ENCODE results near the gene ANKRD10. TPM values are rescaled to one million over a fixed set of nuclear protein-coding genes. Genes with fewer than 3 reads are reported as not detected.
"Not testable (repeated sequence)": the region's sequence is repeated elsewhere in the genome, so short reads cannot be mapped to it uniquely, and the experiment has no call there.

ANKRD10 gene
- total RNA-seq, 4 donors from 2014 or later: 37.3 to 51.8 (median 46.9) TPM

DNA sequence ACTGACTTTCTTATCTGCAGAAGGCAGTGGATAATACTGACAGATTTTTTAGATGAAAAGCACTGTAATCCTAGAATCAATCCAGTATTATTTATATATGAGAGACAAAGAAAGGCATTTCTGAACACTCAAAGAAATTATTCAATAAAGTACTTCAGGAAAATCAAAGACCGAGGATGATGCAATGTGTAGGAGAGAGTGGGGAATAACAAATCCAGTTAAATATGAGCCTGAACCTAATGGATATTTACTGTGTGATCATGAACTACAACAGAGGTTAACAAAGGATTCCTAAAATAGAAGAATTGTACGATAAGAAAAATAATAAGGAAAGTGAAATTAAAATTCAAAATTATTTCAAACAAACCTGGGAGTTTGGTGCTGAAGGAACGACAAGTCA, 69.3 kb downstream of the ANKRD10 start:
- no peak overlapping the region for H3K4me3 ChIP-seq (ENCODE audit: low read depth, poor library complexity, severe bottlenecking)
- TF ChIP-seq, protein P1, sequence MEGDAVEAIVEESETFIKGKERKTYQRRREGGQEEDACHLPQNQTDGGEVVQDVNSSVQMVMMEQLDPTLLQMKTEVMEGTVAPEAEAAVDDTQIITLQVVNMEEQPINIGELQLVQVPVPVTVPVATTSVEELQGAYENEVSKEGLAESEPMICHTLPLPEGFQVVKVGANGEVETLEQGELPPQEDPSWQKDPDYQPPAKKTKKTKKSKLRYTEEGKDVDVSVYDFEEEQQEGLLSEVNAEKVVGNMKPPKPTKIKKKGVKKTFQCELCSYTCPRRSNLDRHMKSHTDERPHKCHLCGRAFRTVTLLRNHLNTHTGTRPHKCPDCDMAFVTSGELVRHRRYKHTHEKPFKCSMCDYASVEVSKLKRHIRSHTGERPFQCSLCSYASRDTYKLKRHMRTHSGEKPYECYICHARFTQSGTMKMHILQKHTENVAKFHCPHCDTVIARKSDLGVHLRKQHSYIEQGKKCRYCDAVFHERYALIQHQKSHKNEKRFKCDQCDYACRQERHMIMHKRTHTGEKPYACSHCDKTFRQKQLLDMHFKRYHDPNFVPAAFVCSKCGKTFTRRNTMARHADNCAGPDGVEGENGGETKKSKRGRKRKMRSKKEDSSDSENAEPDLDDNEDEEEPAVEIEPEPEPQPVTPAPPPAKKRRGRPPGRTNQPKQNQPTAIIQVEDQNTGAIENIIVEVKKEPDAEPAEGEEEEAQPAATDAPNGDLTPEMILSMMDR (IDR thresholded peaks at IDR 0.05): no peak
- no peak for TF ChIP-seq POLR2A (IDR thresholded peaks at IDR 0.05)
- intact Hi-C loops (cut with DNase I; ENCODE audit: low total_unique reads): no loop called here
- WGBS, 2 donors: 86 to 91% methylated on average over 3 of the region's 3 CpGs
- no peak for DNase-seq (ENCODE audit: low spot score in 2 of 2)

DNA sequence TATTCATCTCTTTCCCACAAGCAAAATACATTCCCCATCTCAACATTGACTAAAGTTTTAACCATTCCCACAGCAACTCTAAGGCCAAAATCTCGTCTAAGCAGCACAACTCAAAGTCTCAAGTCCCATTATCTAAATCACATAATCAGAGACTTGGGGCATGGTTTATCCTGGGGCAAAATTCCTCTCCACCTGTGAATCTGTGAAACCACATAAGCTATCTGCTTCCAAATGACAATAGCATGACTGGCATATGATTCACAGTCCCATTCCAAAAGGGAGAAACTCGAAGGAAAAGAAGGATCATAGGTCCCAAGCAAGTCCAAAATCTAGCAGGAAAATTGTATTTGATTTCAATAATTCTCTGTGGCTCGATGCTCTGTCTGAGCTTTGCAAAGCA, 73.0 kb downstream of the ANKRD10 start:
- no peak for DNase-seq (ENCODE audit: low spot score in 2 of 2)
- TF ChIP-seq, protein P1 (IDR thresholded peaks at IDR 0.05): no peak
- TF ChIP-seq POLR2A (IDR thresholded peaks at IDR 0.05): no peak
- H3K4me3 ChIP-seq (ENCODE audit: low read depth, poor library complexity, severe bottlenecking): no peak overlapping the region
- WGBS, 2 donors: 59 to 67% methylated on average over 3 of the region's 3 CpGs
- intact Hi-C loops (cut with DNase I; ENCODE audit: low total_unique reads): no loop called here

DNA sequence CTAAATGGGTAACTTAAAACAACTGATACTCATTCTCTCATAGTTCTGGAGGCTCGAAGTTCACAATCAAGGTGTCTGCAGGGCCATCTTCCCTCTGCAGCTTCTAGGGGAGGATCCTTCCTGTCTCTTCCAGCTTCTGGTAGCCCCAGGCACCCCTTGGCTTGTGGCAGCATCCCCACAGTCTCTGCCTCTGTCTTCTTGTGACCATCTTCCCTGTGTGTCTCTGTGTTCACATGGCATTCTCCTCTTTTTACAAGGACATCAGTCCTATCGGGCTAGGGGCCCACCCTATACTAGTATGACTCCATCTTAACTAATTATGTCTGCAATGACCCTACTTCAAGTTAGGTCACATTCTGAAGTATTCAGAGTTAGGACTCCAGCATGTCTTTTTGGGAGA, 73.5 kb downstream of the ANKRD10 start:
- intact Hi-C loops (cut with DNase I; ENCODE audit: low total_unique reads): no loop called here
- TF ChIP-seq POLR2A (IDR thresholded peaks at IDR 0.05): no peak
- TF ChIP-seq, protein P1 (IDR thresholded peaks at IDR 0.05): no peak
- WGBS, 2 donors: 90 to 92% methylated on average over 2 of the region's 2 CpGs
- DNase-seq (ENCODE audit: low spot score in 2 of 2): no peak
- H3K4me3 ChIP-seq (ENCODE audit: low read depth, poor library complexity, severe bottlenecking): no peak overlapping the region

DNA sequence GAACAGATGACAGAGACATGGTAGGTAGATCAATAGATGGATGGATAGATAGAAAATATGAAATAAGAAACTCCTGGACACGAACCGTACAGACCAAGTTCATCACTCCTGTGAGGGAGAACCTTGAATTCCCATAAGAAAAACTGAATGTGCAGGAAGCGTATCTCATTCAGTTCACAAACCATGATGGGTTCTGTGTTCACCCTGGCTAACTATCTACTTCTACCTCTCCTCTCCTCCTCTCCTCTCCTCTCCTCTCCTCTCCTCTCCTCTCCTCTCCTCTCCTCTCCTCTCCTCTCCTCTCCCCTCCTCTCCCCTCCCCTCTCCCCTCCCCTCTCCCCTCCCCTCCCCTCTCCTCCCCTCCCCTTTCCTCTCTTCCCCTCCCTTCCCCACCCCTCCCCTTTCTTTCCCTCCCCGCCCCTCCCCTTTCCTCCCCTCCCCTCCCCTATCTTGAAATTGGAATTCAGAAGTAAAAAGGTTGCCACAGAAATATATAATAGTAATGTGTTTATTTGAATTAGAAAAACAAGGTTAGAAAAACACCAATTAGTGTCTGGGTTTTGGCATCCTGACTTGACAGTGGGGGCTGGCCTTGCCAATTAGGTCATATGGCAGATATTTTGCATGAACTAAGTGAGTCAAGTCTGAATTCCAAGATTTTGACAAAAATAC, 75.9 kb downstream of the ANKRD10 start:
- TF ChIP-seq POLR2A (IDR thresholded peaks at IDR 0.05): no peak
- intact Hi-C loops (cut with DNase I; ENCODE audit: low total_unique reads): no loop called here
- no peak for DNase-seq (ENCODE audit: low spot score in 2 of 2)
- no peak overlapping the region for H3K4me3 ChIP-seq (ENCODE audit: low read depth, poor library complexity, severe bottlenecking)
- WGBS, 2 donors: 85 to 90% methylated on average over 4 of the region's 4 CpGs

DNA sequence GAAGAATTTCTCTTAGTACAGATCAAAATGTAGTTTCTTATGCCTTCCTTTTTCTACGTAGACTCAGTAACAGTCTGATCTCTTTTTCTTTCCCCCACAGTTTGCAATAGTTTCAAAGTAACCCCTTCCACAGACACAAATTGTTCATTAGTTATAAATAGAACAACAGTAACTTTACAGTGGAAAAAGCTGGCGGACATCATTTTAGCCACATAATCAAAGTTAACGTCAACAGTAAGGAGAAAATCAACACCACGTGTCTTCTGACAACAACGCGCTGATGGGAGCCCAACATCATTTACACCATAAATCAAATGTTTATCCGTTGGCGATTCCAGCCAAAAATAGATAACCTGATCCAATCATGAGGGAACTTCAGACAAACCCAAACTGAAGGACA, 76.8 kb downstream of the ANKRD10 start:
- no peak overlapping the region for H3K4me3 ChIP-seq (ENCODE audit: low read depth, poor library complexity, severe bottlenecking)
- 68 to 81% methylated on average over 8 of the region's 8 CpGs for WGBS, 2 donors
- DNase-seq (ENCODE audit: low spot score in 2 of 2): no peak
- intact Hi-C loops (cut with DNase I; ENCODE audit: low total_unique reads): no loop called here
- TF ChIP-seq, protein P1 (IDR thresholded peaks at IDR 0.05): no peak
- no peak for TF ChIP-seq POLR2A (IDR thresholded peaks at IDR 0.05)

DNA sequence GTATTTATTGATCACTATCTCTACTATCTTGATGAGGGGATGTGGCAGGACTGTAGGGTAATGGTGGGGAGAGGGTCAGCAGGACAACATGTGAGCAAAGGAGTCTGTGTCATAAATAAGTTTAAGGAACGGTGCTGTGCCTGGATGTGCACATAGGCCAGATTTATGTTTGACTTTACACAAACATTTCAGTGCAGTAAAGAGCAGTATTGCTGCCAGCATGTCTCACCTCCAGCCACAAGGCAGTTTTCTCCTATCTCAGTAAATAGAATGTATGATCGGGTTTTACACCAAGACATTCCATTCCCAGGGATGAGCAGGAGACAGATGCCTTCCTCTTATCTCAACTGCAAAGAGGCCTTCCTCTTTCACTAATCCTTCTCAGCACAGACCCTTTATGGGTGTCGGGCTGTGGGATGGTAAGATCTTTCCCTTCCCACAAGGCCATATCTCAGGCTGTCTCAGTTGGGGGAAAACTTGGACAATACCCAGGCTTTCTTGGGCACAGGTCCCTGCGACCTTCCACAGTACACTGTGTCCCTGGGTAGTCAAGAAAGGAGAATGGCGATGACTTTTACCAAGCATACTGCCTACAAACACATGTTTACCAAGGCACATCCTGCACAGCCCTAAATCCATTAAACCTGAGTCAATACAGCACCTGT, 77.3 kb downstream of the ANKRD10 start:
- H3K4me3 ChIP-seq (ENCODE audit: low read depth, poor library complexity, severe bottlenecking); intact Hi-C loops (cut with DNase I; ENCODE audit: low total_unique reads); DNase-seq (ENCODE audit: low spot score in 2 of 2): not testable (repeated sequence)
- 87% methylated on average over 5 of the region's 5 CpGs for WGBS, 2 donors

DNA sequence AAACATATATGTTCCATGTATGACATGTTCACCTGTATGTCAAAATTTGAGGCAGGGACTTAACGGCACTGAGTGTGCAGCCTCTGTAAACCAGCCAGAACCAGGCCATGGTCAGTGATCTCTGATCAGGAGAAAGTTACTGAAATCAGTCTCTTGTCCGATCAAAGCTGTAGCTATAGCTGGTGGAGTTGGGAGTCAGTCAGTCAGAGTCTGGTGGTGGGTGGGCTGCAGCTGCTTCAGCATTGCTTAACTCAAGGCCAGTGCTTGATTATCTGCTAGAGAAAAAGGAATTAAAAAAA, 78.3 kb downstream of the ANKRD10 start:
- TF ChIP-seq, protein P1 (IDR thresholded peaks at IDR 0.05): no peak
- TF ChIP-seq POLR2A (IDR thresholded peaks at IDR 0.05): no peak
- H3K4me3 ChIP-seq (ENCODE audit: low read depth, poor library complexity, severe bottlenecking): no peak overlapping the region
- intact Hi-C loops (cut with DNase I; ENCODE audit: low total_unique reads): no loop called here
- WGBS, 2 donors: 91 to 97% methylated on average over 2 of the region's 2 CpGs
- DNase-seq (ENCODE audit: low spot score in 2 of 2): no peak
